HepG2 (cell line): Measurements from ENCODE around the gene AKAP8. TPM values are rescaled to one million over a fixed set of nuclear protein-coding genes. Genes with fewer than 3 reads are reported as not detected.

Experiments used
- ARNTL ChIP-seq: sonication (generic); formaldehyde crosslinking; IDR thresholded peaks from 2 replicates; pipeline ENCODE4 v1.4.0; 2020; ENCODE audit warnings: mild to moderate bottlenecking, missing genetic modification reagents
- CENPX ChIP-seq: sonication (generic); formaldehyde crosslinking; IDR thresholded peaks from 2 replicates; pipeline ENCODE4 v1.9.0; 2021; ENCODE audit warnings: mild to moderate bottlenecking, missing genetic modification reagents, moderate library complexity
- GATA4 ChIP-seq: sonication (generic); IDR thresholded peaks from 2 replicates; pipeline ENCODE4 v1.6.1; 2016; ENCODE audit warnings: antibody characterized with exemption, low read depth, borderline replicate concordance
- GZF1 ChIP-seq: sonication (generic); formaldehyde crosslinking; IDR thresholded peaks from 2 replicates; pipeline ENCODE4 v1.5.1; 2020; ENCODE audit warnings: mild to moderate bottlenecking, missing genetic modification reagents
- HDAC2 ChIP-seq: sonication (generic); formaldehyde crosslinking; IDR thresholded peaks from 2 replicates; pipeline ENCODE4 v1.4.0; 2020; ENCODE audit warnings: missing genetic modification reagents
- JUN ChIP-seq: sonication (generic); formaldehyde crosslinking; IDR thresholded peaks from 2 replicates; pipeline ENCODE4 v1.4.0; 2020; ENCODE audit warnings: mild to moderate bottlenecking, missing genetic modification reagents
- MATR3 ChIP-seq: sonication (generic); formaldehyde crosslinking; IDR thresholded peaks from 2 replicates; pipeline ENCODE4 v1.4.0; 2020; ENCODE audit warnings: missing genetic modification reagents
- PHB2 ChIP-seq: fragments of 450-650 bp; IDR thresholded peaks from 2 replicates; pipeline ENCODE4 v1.6.1; 2018; ENCODE audit not compliant: partially characterized antibody
- REL ChIP-seq: sonication (generic); formaldehyde crosslinking; conservative IDR thresholded peaks from 2 replicates; pipeline ENCODE4 v1.8.0; 2022; ENCODE audit warnings: mild to moderate bottlenecking, missing genetic modification reagents, moderate library complexity
- RFX3 ChIP-seq: IDR thresholded peaks from 2 replicates; pipeline ENCODE4 v1.6.1; 2016; ENCODE audit warnings: missing biosample characterization, missing genetic modification reagents
- SALL1 ChIP-seq: sonication (generic); formaldehyde crosslinking; IDR thresholded peaks from 2 replicates; pipeline ENCODE4 v1.8.0; 2022; ENCODE audit warnings: mild to moderate bottlenecking, missing genetic modification reagents
- SOX5 ChIP-seq: IDR thresholded peaks from 2 replicates; pipeline ENCODE4 v1.6.1; 2016; ENCODE audit warnings: borderline replicate concordance
- ZFP36 ChIP-seq: fragments of 150-350 bp; IDR thresholded peaks from 2 replicates; pipeline ENCODE4 v1.6.1; 2018; ENCODE audit warnings: borderline replicate concordance, low read length, low read depth; ENCODE audit not compliant: partially characterized antibody
- ZNF205 ChIP-seq: IDR thresholded peaks from 2 replicates; pipeline ENCODE4 v1.6.1; 2018; ENCODE audit warnings: missing biosample characterization, missing genetic modification reagents
- ZNF292 ChIP-seq: sonication (generic); formaldehyde crosslinking; IDR thresholded peaks from 2 replicates; pipeline ENCODE4 v1.8.1; 2022; ENCODE audit warnings: mild to moderate bottlenecking, low read depth, missing genetic modification reagents, borderline replicate concordance
- ZNF33B ChIP-seq: sonication (generic); formaldehyde crosslinking; IDR thresholded peaks from 2 replicates; pipeline ENCODE4 v1.5.1; 2020; ENCODE audit warnings: mild to moderate bottlenecking, missing genetic modification reagents
- ZNF431 ChIP-seq: sonication (generic); formaldehyde crosslinking; IDR thresholded peaks from 2 replicates; pipeline ENCODE4 v1.9.0; 2022; ENCODE audit warnings: missing genetic modification reagents, low read depth, mild to moderate bottlenecking, borderline replicate concordance
- ZNF713 ChIP-seq: sonication (generic); formaldehyde crosslinking; IDR thresholded peaks from 2 replicates; pipeline ENCODE4 v1.4.0; 2020; ENCODE audit warnings: mild to moderate bottlenecking, missing genetic modification reagents
- ZNF83 ChIP-seq: sonication (generic); formaldehyde crosslinking; IDR thresholded peaks from 2 replicates; pipeline ENCODE4 v1.4.0; 2020; ENCODE audit warnings: missing genetic modification reagents, mild to moderate bottlenecking, borderline replicate concordance
- ZNF841 ChIP-seq: sonication (generic); formaldehyde crosslinking; IDR thresholded peaks from 2 replicates; pipeline ENCODE4 v1.8.1; 2023; ENCODE audit warnings: missing genetic modification reagents, borderline replicate concordance
- polyA plus RNA-seq, 8 experiments: library from polyadenylated mRNA; depleted of rRNA in 3 of 8; stranded (reverse) in 7 of 8; unstranded in 1 of 8; fragments of >200 nt; fragmentation: Illumina TruSeq in 4 of 8; extraction: Trizol in 4 of 8; gene quantifications; 2 replicates each; pipeline versions ENCODE4 v1.2.1 to v1.2.3, GENCODE V29; 2011 to 2016; ENCODE audit warnings: low read depth in 4 of 8, missing spikeins in 1 of 8, mixed read lengths in 1 of 8; ENCODE audit not compliant: insufficient read depth in 1 of 8
- total RNA-seq, 5 experiments: library from RNA; depleted of rRNA; stranded (reverse); fragments of >200 nt; fragmentation: Illumina TruSeq; extraction: Trizol; gene quantifications; 2 replicates each; pipeline ENCODE4 v1.2.3, GENCODE V29; 2016; ENCODE audit warnings: low read depth in 1 of 5
- TF ChIP-seq, protein P1 (sequence below): sonication (generic); formaldehyde crosslinking; IDR thresholded peaks from 2 replicates; pipeline ENCODE4 v1.8.0; 2022; ENCODE audit warnings: missing genetic modification reagents, mild to moderate bottlenecking, inconsistent platforms, borderline replicate concordance
- TF ChIP-seq, protein P2 (sequence below): sonication (generic); formaldehyde crosslinking; IDR thresholded peaks from 2 replicates; pipeline ENCODE4 v1.8.0; 2022; ENCODE audit warnings: mild to moderate bottlenecking, missing genetic modification reagents, moderate library complexity
- TF ChIP-seq, protein P3 (sequence below): sonication (generic); formaldehyde crosslinking; IDR thresholded peaks from 2 replicates; pipeline ENCODE4 v1.4.0; 2020; ENCODE audit warnings: missing genetic modification reagents
- TF ChIP-seq, protein P4 (sequence below): sonication (generic); formaldehyde crosslinking; conservative IDR thresholded peaks from 2 replicates; pipeline ENCODE4 v1.8.0; 2022; ENCODE audit warnings: mild to moderate bottlenecking, moderate library complexity, missing genetic modification reagents
- TF ChIP-seq, protein P5 (sequence below): sonication (generic); formaldehyde crosslinking; IDR thresholded peaks from 2 replicates; pipeline ENCODE4 v1.5.0; 2020; ENCODE audit warnings: mild to moderate bottlenecking, missing genetic modification reagents
- TF ChIP-seq, protein P6 (sequence below): sonication (generic); formaldehyde crosslinking; IDR thresholded peaks from 2 replicates; pipeline ENCODE4 v1.8.1; 2023; ENCODE audit warnings: mild to moderate bottlenecking, moderate library complexity, missing genetic modification reagents

The AKAP8 gene
- total and polyA plus RNA-seq, 2 of the 13 experiments (the other 11 are each of a cell fraction or from before 2014, with no cell fraction given), result 15.9 to 22.1 TPM

DNA sequence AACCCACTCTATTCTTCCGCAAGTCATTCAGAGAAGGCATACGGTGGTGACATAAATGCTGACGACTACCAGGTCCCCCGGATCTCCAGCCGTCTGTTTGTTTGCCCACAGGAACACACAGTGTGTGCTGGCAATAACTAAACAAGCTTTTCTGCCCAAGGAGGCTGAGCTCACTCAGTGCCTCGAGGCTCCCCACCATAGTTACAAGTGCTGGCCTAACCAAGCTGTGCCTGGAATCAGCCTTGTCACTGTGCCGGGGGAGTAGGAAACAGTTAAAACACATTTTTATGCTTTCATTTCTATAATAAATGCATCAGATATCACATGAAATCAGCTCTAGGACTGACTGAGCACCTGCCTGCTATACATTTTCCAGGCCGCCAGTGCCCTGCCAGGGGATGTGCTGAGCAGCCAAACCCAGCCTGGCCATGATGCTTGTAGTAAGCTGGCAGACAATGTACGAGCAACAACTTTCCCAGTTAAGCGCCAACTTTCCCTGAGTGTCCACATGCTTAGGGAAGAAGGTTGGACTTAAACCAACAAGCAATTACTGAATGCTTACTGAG lies 75.4 kb downstream of the AKAP8 start (continued):
- TF ChIP-seq, protein P1, sequence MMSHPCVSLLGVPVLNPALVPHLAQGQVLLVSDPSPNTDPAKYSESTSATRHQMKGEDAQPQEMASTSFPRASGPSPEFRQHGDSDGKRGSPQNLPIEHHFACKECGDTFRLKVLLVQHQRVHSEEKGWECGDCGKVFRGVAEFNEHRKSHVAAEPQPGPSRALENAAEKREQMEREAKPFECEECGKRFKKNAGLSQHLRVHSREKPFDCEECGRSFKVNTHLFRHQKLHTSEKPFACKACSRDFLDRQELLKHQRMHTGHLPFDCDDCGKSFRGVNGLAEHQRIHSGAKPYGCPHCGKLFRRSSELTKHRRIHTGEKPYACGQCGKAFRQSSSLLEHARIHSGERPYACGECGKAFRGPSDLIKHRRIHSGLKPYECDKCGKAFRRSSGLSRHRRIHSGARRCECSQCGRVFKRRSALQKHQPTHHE (CRISPR knock-in tag), result no peak
- TF ChIP-seq ZNF431 (CRISPR knock-in tag), result no peak
- TF ChIP-seq ZNF841 (CRISPR knock-in tag), result no peak
- no peak for TF ChIP-seq RFX3
- no peak for TF ChIP-seq PHB2
- no peak for TF ChIP-seq ZNF205 (CRISPR knock-in tag)
- TF ChIP-seq, protein P2, sequence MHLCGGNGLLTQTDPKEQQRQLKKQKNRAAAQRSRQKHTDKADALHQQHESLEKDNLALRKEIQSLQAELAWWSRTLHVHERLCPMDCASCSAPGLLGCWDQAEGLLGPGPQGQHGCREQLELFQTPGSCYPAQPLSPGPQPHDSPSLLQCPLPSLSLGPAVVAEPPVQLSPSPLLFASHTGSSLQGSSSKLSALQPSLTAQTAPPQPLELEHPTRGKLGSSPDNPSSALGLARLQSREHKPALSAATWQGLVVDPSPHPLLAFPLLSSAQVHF (CRISPR knock-in tag), result no peak
- TF ChIP-seq, protein P3, sequence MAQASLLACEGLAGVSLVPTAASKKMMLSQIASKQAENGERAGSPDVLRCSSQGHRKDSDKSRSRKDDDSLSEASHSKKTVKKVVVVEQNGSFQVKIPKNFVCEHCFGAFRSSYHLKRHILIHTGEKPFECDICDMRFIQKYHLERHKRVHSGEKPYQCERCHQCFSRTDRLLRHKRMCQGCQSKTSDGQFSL, result no peak
- no peak for TF ChIP-seq MATR3
- TF ChIP-seq ZNF33B (CRISPR knock-in tag), result no peak
- no peak for TF ChIP-seq CENPX (CRISPR knock-in tag)
- no peak for TF ChIP-seq ARNTL (CRISPR knock-in tag)
- no peak for TF ChIP-seq JUN (CRISPR knock-in tag)
- no peak for TF ChIP-seq ZNF713 (CRISPR knock-in tag)
- TF ChIP-seq ZNF83 (CRISPR knock-in tag), result no peak
- TF ChIP-seq ZFP36, result no peak
- TF ChIP-seq SOX5 (CRISPR knock-in tag), result no peak; the same call in 1 of the 2 replicates
- no peak for TF ChIP-seq HDAC2 (CRISPR knock-in tag)
- TF ChIP-seq ZNF292 (CRISPR knock-in tag), result peak; percentile 29; the same call in 1 of the 2 replicates
- no peak for TF ChIP-seq REL (CRISPR knock-in tag)
- no peak for TF ChIP-seq GZF1 (CRISPR knock-in tag)
- TF ChIP-seq, protein P4, sequence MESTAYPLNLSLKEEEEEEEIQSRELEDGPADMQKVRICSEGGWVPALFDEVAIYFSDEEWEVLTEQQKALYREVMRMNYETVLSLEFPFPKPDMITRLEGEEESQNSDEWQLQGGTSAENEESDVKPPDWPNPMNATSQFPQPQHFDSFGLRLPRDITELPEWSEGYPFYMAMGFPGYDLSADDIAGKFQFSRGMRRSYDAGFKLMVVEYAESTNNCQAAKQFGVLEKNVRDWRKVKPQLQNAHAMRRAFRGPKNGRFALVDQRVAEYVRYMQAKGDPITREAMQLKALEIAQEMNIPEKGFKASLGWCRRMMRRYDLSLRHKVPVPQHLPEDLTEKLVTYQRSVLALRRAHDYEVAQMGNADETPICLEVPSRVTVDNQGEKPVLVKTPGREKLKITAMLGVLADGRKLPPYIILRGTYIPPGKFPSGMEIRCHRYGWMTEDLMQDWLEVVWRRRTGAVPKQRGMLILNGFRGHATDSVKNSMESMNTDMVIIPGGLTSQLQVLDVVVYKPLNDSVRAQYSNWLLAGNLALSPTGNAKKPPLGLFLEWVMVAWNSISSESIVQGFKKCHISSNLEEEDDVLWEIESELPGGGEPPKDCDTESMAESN (CRISPR knock-in tag), result no peak
- TF ChIP-seq, protein P5, sequence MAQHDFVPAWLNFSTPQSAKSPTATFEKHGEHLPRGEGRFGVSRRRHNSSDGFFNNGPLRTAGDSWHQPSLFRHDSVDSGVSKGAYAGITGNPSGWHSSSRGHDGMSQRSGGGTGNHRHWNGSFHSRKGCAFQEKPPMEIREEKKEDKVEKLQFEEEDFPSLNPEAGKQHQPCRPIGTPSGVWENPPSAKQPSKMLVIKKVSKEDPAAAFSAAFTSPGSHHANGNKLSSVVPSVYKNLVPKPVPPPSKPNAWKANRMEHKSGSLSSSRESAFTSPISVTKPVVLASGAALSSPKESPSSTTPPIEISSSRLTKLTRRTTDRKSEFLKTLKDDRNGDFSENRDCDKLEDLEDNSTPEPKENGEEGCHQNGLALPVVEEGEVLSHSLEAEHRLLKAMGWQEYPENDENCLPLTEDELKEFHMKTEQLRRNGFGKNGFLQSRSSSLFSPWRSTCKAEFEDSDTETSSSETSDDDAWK (CRISPR knock-in tag), result no peak
- no peak for TF ChIP-seq GATA4
- TF ChIP-seq, protein P6, sequence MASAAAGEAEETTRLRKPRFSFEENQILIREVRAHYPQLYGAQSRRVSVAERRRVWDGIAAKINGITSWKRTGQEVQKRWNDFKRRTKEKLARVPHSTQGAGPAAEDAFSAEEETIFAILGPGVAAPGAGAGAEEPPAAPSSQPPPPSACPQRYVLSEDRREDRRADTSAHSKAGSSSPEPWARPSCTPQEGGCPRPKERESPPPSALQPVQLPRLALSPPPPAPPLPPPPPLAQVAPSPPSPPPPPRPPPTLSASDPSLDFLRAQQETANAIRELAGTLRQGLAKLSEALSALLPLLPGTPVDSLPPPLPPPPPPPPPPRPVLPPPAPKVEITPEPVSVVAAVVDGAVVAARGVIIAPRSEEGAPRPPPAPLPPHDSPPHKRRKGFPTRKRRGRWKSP, result no peak
- TF ChIP-seq SALL1 (CRISPR knock-in tag), result peak; percentile 53; the same call in 1 of the 2 replicates
